DOHH2 (cell line): ENCODE measurements around the gene RABGAP1L.

Experiments used
- H3F3A ChIP-seq: fragments of 200-600 bp; sonication (generic), shearing (Covaris generic); 2 replicates; pipeline ENCODE4 v1.6.0; 2016; ENCODE audit warnings: antibody characterized with exemption, mild to moderate bottlenecking; ENCODE audit not compliant: control insufficient read depth, insufficient read depth
- H3K27ac ChIP-seq: fragments of 200-600 bp; sonication (generic); 2 replicates; pipeline ENCODE4 v1.5.1; 2014; ENCODE audit warnings: low read depth, mild to moderate bottlenecking, low read length, moderate library complexity
- H3K27me3 ChIP-seq: fragments of 200-600 bp; sonication (generic); 2 replicates; pipeline ENCODE4 v1.6.1; 2014; ENCODE audit warnings: mild to moderate bottlenecking, low read length, mixed read lengths; ENCODE audit not compliant: control insufficient read depth
- H3K36me3 ChIP-seq: fragments of 200-600 bp; sonication (generic); 2 replicates; pipeline ENCODE4 v1.6.1; 2014; ENCODE audit warnings: mild to moderate bottlenecking, low read length, moderate library complexity, mixed read lengths; ENCODE audit not compliant: control insufficient read depth
- H3K4me1 ChIP-seq: fragments of 200-600 bp; sonication (generic); 2 replicates; pipeline ENCODE4 v1.6.1; 2014; ENCODE audit warnings: mild to moderate bottlenecking, low read length, mixed read lengths; ENCODE audit not compliant: control insufficient read depth
- H3K4me2 ChIP-seq: fragments of 200-600 bp; sonication (generic); 2 replicates; pipeline ENCODE4 v1.6.0; 2014; ENCODE audit warnings: mild to moderate bottlenecking, low read length, moderate library complexity
- H3K4me3 ChIP-seq: fragments of 200-600 bp; sonication (generic); 2 replicates; pipeline ENCODE4 v1.5.1; 2014; ENCODE audit warnings: mild to moderate bottlenecking, low read length, mixed read lengths
- H3K79me2 ChIP-seq: fragments of 200-600 bp; sonication (generic); 2 replicates; pipeline ENCODE4 v1.6.1; 2014; ENCODE audit warnings: mild to moderate bottlenecking, low read length, mixed read lengths; ENCODE audit not compliant: control insufficient read depth
- H3K9me2 ChIP-seq: fragments of 200-600 bp; sonication (generic); replicated peaks from 2 replicates; pipeline ENCODE4 v1.6.1; 2014; ENCODE audit warnings: mild to moderate bottlenecking, low read length, mixed read lengths; ENCODE audit not compliant: control insufficient read depth
- H3K9me3 ChIP-seq: fragments of 200-600 bp; sonication (generic); 2 replicates; pipeline ENCODE4 v1.6.1; 2014; ENCODE audit warnings: antibody characterized with exemption, low read length, mixed read lengths; ENCODE audit not compliant: control insufficient read depth, insufficient read depth
- H4K20me1 ChIP-seq: fragments of 200-600 bp; sonication (generic); 2 replicates; pipeline ENCODE4 v1.6.0; 2014; ENCODE audit warnings: low read depth, mild to moderate bottlenecking, antibody characterized with exemption, low read length, moderate library complexity; ENCODE audit not compliant: control insufficient read depth, insufficient read depth
- CTCF ChIP-seq: fragments of 200-600 bp; sonication (generic); IDR thresholded peaks from one replicate; pipeline ENCODE4 v1.5.1; 2014; ENCODE audit warnings: antibody characterized with exemption, mild to moderate bottlenecking, low read depth, low read length; ENCODE audit not compliant: poor library complexity, severe bottlenecking
- EZH2phosphoT487 ChIP-seq: fragments of 200-600 bp; sonication (generic); IDR thresholded peaks from 2 replicates; pipeline ENCODE4 v1.6.1; 2017; ENCODE audit warnings: borderline replicate concordance, mild to moderate bottlenecking, antibody characterized with exemption, low read length, moderate library complexity, mixed read lengths

RABGAP1L gene

GRCh38 chr1:174819596-174819995 lies 660.3 kb downstream of the RABGAP1L start:
- Histone ChIP-seq H3K36me3 (peaks cover 7% of the 10 kb centered on the region; the same call in 1 of the 2 replicates), H3K4me2 (no peak overlapping the region), H3K9me3 (no peaks in the 10 kb centered on the region), H3F3A (no peaks in the 10 kb centered on the region), H3K4me3 (no peak overlapping the region), H4K20me1 (no peaks in the 10 kb centered on the region), H3K4me1 (peaks cover 21% of the 10 kb centered on the region), H3K79me2 (0 out of 2 replicates have a peak, but pooled peaks cover 3% of the 10 kb centered on the region), H3K27ac (no peak overlapping the region), H3K9me2 (no peaks in the 10 kb centered on the region), H3K27me3 (no peaks in the 10 kb centered on the region)
- TF ChIP-seq EZH2phosphoT487 (no peak), CTCF (no peak)

- Histone ChIP-seq H3K9me3 (no peaks in the 10 kb centered on the region), H3K4me2 (no peak overlapping the region), H3K36me3 (peaks cover 18% of the 10 kb centered on the region), H3K4me3 (no peak overlapping the region), H3K9me2 (no peaks in the 10 kb centered on the region), H3K27ac (no peak overlapping the region), H3K79me2 (no peaks in the 10 kb centered on the region), H3F3A (no peaks in the 10 kb centered on the region), H4K20me1 (no peaks in the 10 kb centered on the region), H3K4me1 (peaks cover 9% of the 10 kb centered on the region; the same call in 1 of the 2 replicates), H3K27me3 (no peaks in the 10 kb centered on the region)
- TF ChIP-seq EZH2phosphoT487 (no peak), CTCF (no peak)
Observed at GRCh38 chr1:174825127-174825526, 665.8 kb downstream of the RABGAP1L start.

GRCh38 chr1:174825806-174826205 lies 666.5 kb downstream of the RABGAP1L start:
- no peaks in the 10 kb centered on the region for H3F3A ChIP-seq
- H3K9me2 ChIP-seq = no peaks in the 10 kb centered on the region
- no peaks in the 10 kb centered on the region for H3K27me3 ChIP-seq
- no peak overlapping the region for H3K4me2 ChIP-seq
- H3K4me1 ChIP-seq = peaks cover 9% of the 10 kb centered on the region; the same call in 1 of the 2 replicates
- H3K4me3 ChIP-seq = no peak overlapping the region
- TF ChIP-seq CTCF = no peak
- TF ChIP-seq EZH2phosphoT487 = no peak
- no peak overlapping the region for H3K27ac ChIP-seq
- peaks cover 18% of the 10 kb centered on the region for H3K36me3 ChIP-seq
- H3K9me3 ChIP-seq = no peaks in the 10 kb centered on the region
- H4K20me1 ChIP-seq = no peaks in the 10 kb centered on the region
- no peaks in the 10 kb centered on the region for H3K79me2 ChIP-seq
